CD14-positive monocyte (primary cell): ENCODE measurements around the gene CSNK2A3. TPM values are rescaled to one million over a fixed set of nuclear protein-coding genes. Genes with fewer than 3 reads are reported as not detected.

ENCODE experiments used
- DNase-seq, 3 donors: peaks; one replicate each; pipeline ENCODE4 v3.0.0-alpha.2; 2011 to 2022
- H2AFZ ChIP-seq: 2 replicates; pipeline ENCODE4 v1.6.0; 2012; ENCODE audit warnings: mild to moderate bottlenecking, low read depth, low read length, inconsistent platforms; ENCODE audit not compliant: insufficient read depth, poor library complexity, severe bottlenecking
- H3K27ac ChIP-seq, 2 donors: 1 replicate in 1 of 2; 2 replicates in 1 of 2; pipeline ENCODE4 v1.5.1; 2012 to 2013; ENCODE audit warnings: low read length in 2 of 2, control low read depth in 1 of 2, inconsistent platforms in 1 of 2, low read depth in 1 of 2, mild to moderate bottlenecking in 1 of 2
- H3K27me3 ChIP-seq, 2 donors: one replicate each; pipeline versions ENCODE4 v1.6.0 to v1.6.1; 2011 to 2013; ENCODE audit warnings: low read length in 2 of 2; ENCODE audit not compliant: control insufficient read depth in 2 of 2, insufficient read depth in 2 of 2
- H3K36me3 ChIP-seq, 2 donors: replicated peaks in 1 of 2; 1 replicate in 1 of 2; 2 replicates in 1 of 2; pipeline versions ENCODE4 v1.5.1 to v1.6.1; 2012 to 2013; ENCODE audit warnings: low read length in 2 of 2, control low read depth in 1 of 2, inconsistent platforms in 1 of 2, mild to moderate bottlenecking in 1 of 2; ENCODE audit not compliant: insufficient read depth in 2 of 2, control insufficient read depth in 1 of 2
- H3K4me1 ChIP-seq, 2 donors: 1 replicate in 1 of 2; 2 replicates in 1 of 2; pipeline versions ENCODE4 v1.5.1 to v1.6.1; 2012 to 2013; ENCODE audit warnings: low read length in 2 of 2, control low read depth in 1 of 2, inconsistent platforms in 1 of 2, mild to moderate bottlenecking in 1 of 2, moderate library complexity in 1 of 2; ENCODE audit not compliant: insufficient read depth in 2 of 2, control insufficient read depth in 1 of 2
- H3K4me2 ChIP-seq: replicated peaks from 2 replicates; pipeline ENCODE3; 2012; ENCODE audit warnings: low read length, moderate library complexity, mild to moderate bottlenecking; ENCODE audit not compliant: poor library complexity, severe bottlenecking; ENCODE audit errors: extremely low read depth
- H3K4me3 ChIP-seq, 3 experiments: fragments of 200-600 bp in 1 of 3; sonication (generic) in 1 of 3; replicated peaks in 1 of 3; 1 replicate in 2 of 3; 2 replicates in 1 of 3; pipeline ENCODE4 v1.5.1; 2011 to 2013; ENCODE audit warnings: low read length in 3 of 3, mild to moderate bottlenecking in 3 of 3, control low read depth in 2 of 3, low read depth in 2 of 3, inconsistent platforms in 1 of 3, moderate library complexity in 1 of 3
- H3K79me2 ChIP-seq: 2 replicates; pipeline ENCODE4 v1.6.0; 2012; ENCODE audit warnings: mild to moderate bottlenecking, control low read depth, inconsistent platforms, low read length, moderate library complexity; ENCODE audit not compliant: insufficient read depth
- H3K9ac ChIP-seq: 2 replicates; pipeline ENCODE4 v1.6.0; 2017; ENCODE audit warnings: low read length, mild to moderate bottlenecking; ENCODE audit not compliant: insufficient read depth, poor library complexity, severe bottlenecking
- H3K9me3 ChIP-seq, 2 donors: replicated peaks in 1 of 2; 1 replicate in 1 of 2; 2 replicates in 1 of 2; pipeline versions ENCODE4 v1.5.1 to v1.6.1; 2012 to 2013; ENCODE audit warnings: low read length in 2 of 2, control low read depth in 1 of 2; ENCODE audit not compliant: control insufficient read depth in 1 of 2, insufficient read depth in 1 of 2
- H4K20me1 ChIP-seq: 2 replicates; pipeline ENCODE4 v1.6.0; 2012; ENCODE audit warnings: mild to moderate bottlenecking, low read length, control low read depth, moderate library complexity; ENCODE audit not compliant: insufficient read depth
- H3K27ac Mint-ChIP-seq, 7 donors: one replicate each; pipeline ENCODE4 v1.8.0; 2020; ENCODE audit warnings: mild to moderate bottlenecking in 7 of 7, mixed read lengths in 7 of 7, moderate library complexity in 6 of 7, inconsistent platforms in 2 of 7
- H3K27me3 Mint-ChIP-seq, 3 donors: one replicate each; pipeline ENCODE4 v1.8.0; 2021 to 2022; ENCODE audit warnings: low read depth in 3 of 3, mild to moderate bottlenecking in 3 of 3, mixed read lengths in 3 of 3, moderate library complexity in 3 of 3, inconsistent platforms in 1 of 3
- H3K36me3 Mint-ChIP-seq, 2 donors: one replicate each; pipeline ENCODE4 v1.8.0; 2020; ENCODE audit warnings: mixed read lengths in 2 of 2, inconsistent platforms in 1 of 2, mild to moderate bottlenecking in 1 of 2
- H3K4me1 Mint-ChIP-seq: one replicate; pipeline ENCODE4 v1.8.0; 2020; ENCODE audit warnings: mild to moderate bottlenecking, mixed read lengths
- H3K4me3 Mint-ChIP-seq, 2 donors: one replicate each; pipeline ENCODE4 v1.8.0; 2020; ENCODE audit warnings: mild to moderate bottlenecking in 2 of 2, mixed read lengths in 2 of 2, moderate library complexity in 1 of 2
- H3K9me3 Mint-ChIP-seq, 7 donors: one replicate each; pipeline ENCODE4 v1.8.0; 2020 to 2022; ENCODE audit warnings: mixed read lengths in 7 of 7, mild to moderate bottlenecking in 6 of 7, moderate library complexity in 6 of 7, inconsistent platforms in 2 of 7
- WGBS: methylation state at CpG from one replicate; pipeline ENCODE4 v1.1.5; 2013; ENCODE audit warnings: missing lambda C conversion rate; ENCODE audit not compliant: insufficient coverage; 5-methylcytosine and 5-hydroxymethylcytosine counted together
- intact Hi-C, 2 donors: fragments of 100-400 bp; cut with micrococcal nuclease; formaldehyde crosslinking; loops; one replicate each; pipeline versions ENCODE4 v1.15.0 to v1.15.1; 2023
- polyA plus RNA-seq, 3 donors: library from polyadenylated mRNA; depleted of rRNA in 1 of 3; unstranded in 2 of 3; stranded (reverse) in 1 of 3; fragments of 300-500 nt in 2 of 3; fragments of >200 nt in 1 of 3; fragmentation: Illumina TruSeq in 2 of 3; gene quantifications; 1 replicate in 2 of 3; 2 replicates in 1 of 3; pipeline ENCODE4 v1.2.3, GENCODE V29; 2012 to 2021
- TF ChIP-seq, protein P1 (sequence below): fragments of 200-600 bp; IDR thresholded peaks from one replicate; pipeline ENCODE4 v1.8.0; 2022; ENCODE audit warnings: antibody characterized with exemption, mild to moderate bottlenecking

The CSNK2A3 gene
- polyA plus RNA-seq, 3 donors: 0.28 to 0.86 (median 0.75) TPM

DNA sequence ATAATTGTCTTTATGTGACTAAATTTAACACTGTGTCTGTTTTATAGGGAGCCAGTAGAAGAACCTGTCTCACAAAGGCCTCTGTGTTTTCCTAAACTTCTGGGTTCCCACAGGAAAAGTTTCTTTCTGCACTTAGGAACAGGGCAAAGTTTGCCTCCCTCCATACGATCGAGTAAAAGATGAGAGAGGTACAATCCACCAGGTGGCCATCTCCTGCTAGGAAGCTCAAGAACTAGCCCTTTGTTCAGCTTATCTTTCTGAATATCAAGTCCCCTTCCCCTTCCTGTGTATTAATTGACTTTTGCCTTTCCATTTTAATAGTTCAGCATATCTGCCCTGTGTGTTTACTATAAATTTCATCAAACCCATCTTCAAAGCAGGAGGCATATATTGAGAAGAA lies 18.0 kb downstream of the CSNK2A3 start:
- H3K36me3 ChIP-seq: no peaks in the 10 kb centered on the region
- Mint-ChIP-seq H3K27ac (no peak overlapping the region), H3K4me1 (no peaks in the 10 kb centered on the region), H3K27me3 (peaks cover 0 to 15% (median 2%) of the 10 kb centered on the region in 3 donors), H3K36me3 (no peaks in the 10 kb centered on the region), H3K4me3 (no peak overlapping the region), H3K9me3 (peaks cover 0 to 7% (median 0%) of the 10 kb centered on the region in 7 donors)
- no peak overlapping the region for H2AFZ ChIP-seq
- no peaks in the 10 kb centered on the region for H3K4me1 ChIP-seq
- no peaks in the 10 kb centered on the region for H4K20me1 ChIP-seq
- H3K4me3 ChIP-seq: no peak overlapping the region
- no peaks in the 10 kb centered on the region for H3K79me2 ChIP-seq
- no peak overlapping the region for H3K4me2 ChIP-seq
- DNase-seq: no peak
- WGBS: 100% methylated on average over 2 of the region's 2 CpGs
- H3K27me3 ChIP-seq: no peaks in the 10 kb centered on the region
- intact Hi-C loops: no loop called here
- no peak overlapping the region for H3K27ac ChIP-seq
- H3K9ac ChIP-seq: no peak overlapping the region
- H3K9me3 ChIP-seq: no peaks in the 10 kb centered on the region
- TF ChIP-seq, protein P1, sequence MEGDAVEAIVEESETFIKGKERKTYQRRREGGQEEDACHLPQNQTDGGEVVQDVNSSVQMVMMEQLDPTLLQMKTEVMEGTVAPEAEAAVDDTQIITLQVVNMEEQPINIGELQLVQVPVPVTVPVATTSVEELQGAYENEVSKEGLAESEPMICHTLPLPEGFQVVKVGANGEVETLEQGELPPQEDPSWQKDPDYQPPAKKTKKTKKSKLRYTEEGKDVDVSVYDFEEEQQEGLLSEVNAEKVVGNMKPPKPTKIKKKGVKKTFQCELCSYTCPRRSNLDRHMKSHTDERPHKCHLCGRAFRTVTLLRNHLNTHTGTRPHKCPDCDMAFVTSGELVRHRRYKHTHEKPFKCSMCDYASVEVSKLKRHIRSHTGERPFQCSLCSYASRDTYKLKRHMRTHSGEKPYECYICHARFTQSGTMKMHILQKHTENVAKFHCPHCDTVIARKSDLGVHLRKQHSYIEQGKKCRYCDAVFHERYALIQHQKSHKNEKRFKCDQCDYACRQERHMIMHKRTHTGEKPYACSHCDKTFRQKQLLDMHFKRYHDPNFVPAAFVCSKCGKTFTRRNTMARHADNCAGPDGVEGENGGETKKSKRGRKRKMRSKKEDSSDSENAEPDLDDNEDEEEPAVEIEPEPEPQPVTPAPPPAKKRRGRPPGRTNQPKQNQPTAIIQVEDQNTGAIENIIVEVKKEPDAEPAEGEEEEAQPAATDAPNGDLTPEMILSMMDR: no peak

DNA sequence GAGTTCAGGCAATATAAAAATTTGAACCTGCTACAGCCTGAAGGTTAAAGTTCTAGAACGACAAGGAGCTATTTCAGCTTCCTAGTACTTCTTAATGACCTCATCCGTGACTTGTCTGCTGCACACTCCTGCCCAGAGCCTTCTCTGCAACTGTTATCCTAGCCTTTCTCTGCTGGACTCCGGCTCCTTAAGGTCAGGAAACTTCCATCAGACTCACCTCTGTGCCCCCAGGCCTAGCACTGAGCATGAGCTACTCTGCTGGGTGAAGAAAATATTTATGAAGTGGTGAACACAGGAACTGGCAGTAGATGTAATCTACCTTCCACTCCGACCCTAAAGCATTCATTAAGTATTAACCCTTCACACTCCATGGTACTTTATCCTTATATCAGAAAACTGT lies 18.4 kb downstream of the CSNK2A3 start:
- H3K9me3 Mint-ChIP-seq: peaks cover 0 to 7% (median 0%) of the 10 kb centered on the region in 7 donors
- DNase-seq: no peak
- H3K4me3 Mint-ChIP-seq: no peak overlapping the region
- H3K9ac ChIP-seq: no peak overlapping the region
- no peaks in the 10 kb centered on the region for H4K20me1 ChIP-seq
- H3K79me2 ChIP-seq: no peaks in the 10 kb centered on the region
- H3K36me3 ChIP-seq: no peaks in the 10 kb centered on the region
- H3K36me3 Mint-ChIP-seq: no peaks in the 10 kb centered on the region
- no peak overlapping the region for H3K27ac ChIP-seq
- H3K27me3 Mint-ChIP-seq: peaks cover 0 to 14% (median 2%) of the 10 kb centered on the region in 3 donors
- no peak overlapping the region for H3K4me3 ChIP-seq
- intact Hi-C loops: no loop called here
- 90% methylated on average over 2 of the region's 4 CpGs for WGBS
- no peaks in the 10 kb centered on the region for H3K9me3 ChIP-seq
- no peaks in the 10 kb centered on the region for H3K4me1 ChIP-seq
- TF ChIP-seq, protein P1: no peak
- no peak overlapping the region for H3K4me2 ChIP-seq
- H3K27ac Mint-ChIP-seq: no peak overlapping the region
- H3K4me1 Mint-ChIP-seq: no peaks in the 10 kb centered on the region
- H3K27me3 ChIP-seq: no peaks in the 10 kb centered on the region
- H2AFZ ChIP-seq: no peak overlapping the region
